GM21576 (cell line): ENCODE data around the gene CYP4A22.
"Not testable (repeated sequence)": the region's sequence is repeated elsewhere in the genome, so short reads cannot be mapped to it uniquely, and the experiment has no call there.

Experiments
- ATAC-seq: cut with Tn5 transposase; IDR thresholded peaks from one replicate; pipeline ENCODE4 v1.9.1; 2021; ENCODE audit warnings: mild to moderate bottlenecking, moderate library complexity; ENCODE audit not compliant: unreplicated experiment

Gene CYP4A22

GRCh38 chr1:47149162-47149561 lies 11.9 kb downstream of the CYP4A22 start:
- not testable (repeated sequence) for ATAC-seq

GRCh38 chr1:47156457-47156856 lies 19.2 kb downstream of the CYP4A22 start:
- ATAC-seq, result not testable (repeated sequence)

- not testable (repeated sequence) for ATAC-seq
These were observed 20.7 kb downstream of the CYP4A22 start for GRCh38 chr1:47157957-47158356.

- ATAC-seq, result no peak
These were observed 23.5 kb downstream of the CYP4A22 start for GRCh38 chr1:47160716-47161115.

- no peak for ATAC-seq
These were observed 24.2 kb downstream of the CYP4A22 start for GRCh38 chr1:47161298-47162040.

GRCh38 chr1:47164552-47164951 lies 27.3 kb downstream of the CYP4A22 start:
- no peak for ATAC-seq

GRCh38 chr1:47172782-47173181 lies 35.5 kb downstream of the CYP4A22 start:
- ATAC-seq, result no peak

- no peak for ATAC-seq
These were observed 37.4 kb downstream of the CYP4A22 start for GRCh38 chr1:47174656-47175020.

- ATAC-seq, result peak; percentile 48
These were observed 38.1 kb downstream of the CYP4A22 start for GRCh38 chr1:47175227-47175934.

GRCh38 chr1:47178020-47178419 lies 40.8 kb downstream of the CYP4A22 start:
- ATAC-seq, result no peak

- ATAC-seq, result no peak
These were observed 41.4 kb downstream of the CYP4A22 start for GRCh38 chr1:47178654-47179016.

- peak; percentile 90 for ATAC-seq
These were observed 42.1 kb downstream of the CYP4A22 start for GRCh38 chr1:47179017-47179987.

- no peak for ATAC-seq
These were observed 42.8 kb downstream of the CYP4A22 start for GRCh38 chr1:47179988-47180563.

GRCh38 chr1:47180603-47181094 lies 43.4 kb downstream of the CYP4A22 start:
- ATAC-seq, result no peak

GRCh38 chr1:47181095-47181954 lies 44.1 kb downstream of the CYP4A22 start:
- no peak for ATAC-seq

GRCh38 chr1:47181955-47182675 lies 44.9 kb downstream of the CYP4A22 start:
- ATAC-seq, result no peak

GRCh38 chr1:47182676-47183235 lies 45.5 kb downstream of the CYP4A22 start:
- no peak for ATAC-seq

- ATAC-seq, result no peak
These were observed 46.3 kb downstream of the CYP4A22 start for GRCh38 chr1:47183308-47184089.
